Astrocyte (in vitro differentiated cells and primary cell): ENCODE measurements around the gene FGGY.

Experiments
- EZH2 ChIP-seq: IDR thresholded peaks from 2 replicates; pipeline ENCODE4 v1.6.1; 2012; ENCODE audit warnings: mild to moderate bottlenecking, low read length, inconsistent platforms; ENCODE audit not compliant: insufficient read depth
- TF ChIP-seq, protein P1 (sequence below): IDR thresholded peaks from 2 replicates; pipeline ENCODE4 v1.5.1; 2011; ENCODE audit warnings: low read depth, mild to moderate bottlenecking, inconsistent platforms, low read length, moderate library complexity; ENCODE audit not compliant: insufficient read depth

- TF ChIP-seq, protein P1, sequence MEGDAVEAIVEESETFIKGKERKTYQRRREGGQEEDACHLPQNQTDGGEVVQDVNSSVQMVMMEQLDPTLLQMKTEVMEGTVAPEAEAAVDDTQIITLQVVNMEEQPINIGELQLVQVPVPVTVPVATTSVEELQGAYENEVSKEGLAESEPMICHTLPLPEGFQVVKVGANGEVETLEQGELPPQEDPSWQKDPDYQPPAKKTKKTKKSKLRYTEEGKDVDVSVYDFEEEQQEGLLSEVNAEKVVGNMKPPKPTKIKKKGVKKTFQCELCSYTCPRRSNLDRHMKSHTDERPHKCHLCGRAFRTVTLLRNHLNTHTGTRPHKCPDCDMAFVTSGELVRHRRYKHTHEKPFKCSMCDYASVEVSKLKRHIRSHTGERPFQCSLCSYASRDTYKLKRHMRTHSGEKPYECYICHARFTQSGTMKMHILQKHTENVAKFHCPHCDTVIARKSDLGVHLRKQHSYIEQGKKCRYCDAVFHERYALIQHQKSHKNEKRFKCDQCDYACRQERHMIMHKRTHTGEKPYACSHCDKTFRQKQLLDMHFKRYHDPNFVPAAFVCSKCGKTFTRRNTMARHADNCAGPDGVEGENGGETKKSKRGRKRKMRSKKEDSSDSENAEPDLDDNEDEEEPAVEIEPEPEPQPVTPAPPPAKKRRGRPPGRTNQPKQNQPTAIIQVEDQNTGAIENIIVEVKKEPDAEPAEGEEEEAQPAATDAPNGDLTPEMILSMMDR: no peak
- TF ChIP-seq EZH2: no peak
These were observed 130.3 kb downstream of the FGGY start for GRCh38 chr1:59427155-59427554.
